Activated T-helper 9 cell treated with anti-CD3 and anti-CD28 coated beads, Interleukin-2, amount 50 U/mL, for 16 hours (primary cell): ENCODE results near the gene NOL7.
A peak's percentile ranks its signal among the peaks of the same experiment; 100 is the strongest.

ENCODE experiments used
- DNase-seq: peaks from one replicate; pipeline ENCODE4 v3.0.0-alpha.2; 2020; ENCODE audit warnings: low read depth

Gene NOL7

DNA sequence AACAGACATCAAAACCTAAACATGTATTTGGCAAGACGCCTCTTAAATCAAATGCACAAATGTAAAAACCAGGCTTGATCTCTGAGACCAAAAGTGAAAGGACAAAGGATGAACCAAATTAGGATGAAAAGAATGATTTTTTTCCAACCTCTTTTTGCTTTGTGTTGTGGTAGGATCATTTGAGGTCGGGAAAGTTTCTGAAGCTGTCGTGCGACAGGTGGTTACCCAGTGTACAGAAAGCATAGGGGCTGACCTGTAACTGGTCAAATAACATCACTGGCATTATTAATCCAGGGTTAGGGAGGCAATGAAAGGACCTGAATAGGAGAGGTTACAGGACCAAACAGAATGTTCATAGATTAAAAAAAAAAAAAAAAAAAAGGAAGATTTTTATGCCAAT, 18.1 kb upstream of the NOL7 start:
- no peak for DNase-seq

GRCh38 chr6:13600036-13600435, 15.1 kb upstream of the NOL7 start:
- no peak for DNase-seq

DNA sequence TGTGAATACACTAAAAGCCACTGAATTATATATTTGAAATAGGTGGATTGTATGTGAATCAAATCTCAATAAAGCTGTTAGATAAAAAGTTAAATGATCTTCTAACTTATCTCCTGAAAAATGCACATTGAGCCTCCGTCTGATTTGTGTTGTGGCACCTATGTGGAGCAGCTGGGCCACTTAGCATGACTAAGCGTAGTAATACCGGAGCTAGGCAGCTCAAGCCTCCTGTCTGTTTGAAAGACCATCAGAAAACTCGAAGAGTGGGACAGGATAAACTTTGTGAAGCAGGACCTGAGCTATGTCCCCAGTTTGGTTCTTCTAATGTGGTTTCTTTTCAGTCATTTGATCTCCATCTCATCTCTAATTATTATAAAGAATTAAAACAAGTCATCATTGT, 11.0 kb upstream of the NOL7 start:
- no peak for DNase-seq

- DNase-seq, result no peak
Observed at GRCh38 chr6:13604546-13605416, 10.4 kb upstream of the NOL7 start.

DNA sequence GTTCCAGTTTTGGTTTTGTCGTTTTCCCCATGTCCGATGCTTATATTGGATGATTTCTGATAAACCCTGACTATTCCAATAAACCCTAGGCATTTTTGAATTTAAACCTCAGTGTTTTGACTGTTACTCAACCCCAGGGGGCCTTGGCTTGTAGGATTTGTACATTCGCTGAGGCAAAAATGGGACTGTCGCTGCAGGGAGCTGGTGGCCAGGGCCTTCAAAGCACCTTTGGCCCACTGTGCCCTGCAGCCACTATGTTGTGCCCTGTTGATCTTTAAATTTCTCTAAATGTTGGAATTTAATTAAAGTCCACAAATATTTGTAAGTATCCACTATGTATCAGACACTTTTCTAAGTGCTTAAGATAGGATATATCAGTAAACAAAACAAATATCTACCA, 9.5 kb upstream of the NOL7 start:
- no peak for DNase-seq

DNA sequence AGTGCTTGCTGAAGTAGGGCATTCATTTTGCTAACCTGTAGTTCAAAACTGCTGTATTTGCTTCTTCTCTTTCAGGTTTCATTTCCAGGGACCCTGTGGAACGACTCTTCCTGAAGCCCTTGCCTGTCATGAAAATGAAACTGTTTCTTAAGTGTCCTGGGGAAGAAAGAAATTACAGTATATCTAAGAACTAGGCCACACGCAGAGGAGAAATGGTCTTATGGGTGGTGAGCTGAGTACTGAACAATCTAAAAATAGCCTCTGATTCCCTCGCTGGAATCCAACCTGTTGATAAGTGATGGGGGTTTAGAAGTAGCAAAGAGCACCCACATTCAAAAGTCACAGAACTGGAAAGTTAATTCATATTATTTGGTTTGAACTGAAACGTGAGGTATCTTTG, 3.4 kb upstream of the NOL7 start:
- no peak for DNase-seq

DNA sequence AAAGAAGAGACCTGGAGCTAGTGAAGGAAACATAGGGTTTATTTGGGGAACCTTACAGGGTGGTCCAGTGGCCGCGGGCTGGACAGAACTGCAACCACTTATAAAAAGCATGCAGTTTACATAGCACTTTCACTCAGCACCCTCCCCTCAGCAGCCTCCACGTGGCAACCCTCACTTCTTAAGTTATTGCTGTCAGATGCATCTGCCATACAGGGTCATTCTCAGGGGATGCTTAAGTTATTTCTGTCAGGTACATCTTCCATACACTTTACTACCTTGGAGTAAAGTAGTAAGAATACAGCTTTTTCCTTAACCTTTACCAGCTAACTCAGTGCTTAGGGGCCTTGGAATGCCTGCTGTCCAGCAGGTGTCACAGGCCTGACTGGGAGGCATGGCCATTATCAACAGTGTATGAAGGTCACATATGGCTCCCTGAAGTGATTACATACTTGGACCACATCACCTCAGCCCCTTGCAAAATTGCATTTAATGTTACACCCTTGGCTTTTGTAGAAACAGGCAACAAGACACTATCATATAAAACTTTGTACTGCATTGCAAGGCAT, 2.0 kb upstream of the NOL7 start:
- DNase-seq, result no peak

DNA sequence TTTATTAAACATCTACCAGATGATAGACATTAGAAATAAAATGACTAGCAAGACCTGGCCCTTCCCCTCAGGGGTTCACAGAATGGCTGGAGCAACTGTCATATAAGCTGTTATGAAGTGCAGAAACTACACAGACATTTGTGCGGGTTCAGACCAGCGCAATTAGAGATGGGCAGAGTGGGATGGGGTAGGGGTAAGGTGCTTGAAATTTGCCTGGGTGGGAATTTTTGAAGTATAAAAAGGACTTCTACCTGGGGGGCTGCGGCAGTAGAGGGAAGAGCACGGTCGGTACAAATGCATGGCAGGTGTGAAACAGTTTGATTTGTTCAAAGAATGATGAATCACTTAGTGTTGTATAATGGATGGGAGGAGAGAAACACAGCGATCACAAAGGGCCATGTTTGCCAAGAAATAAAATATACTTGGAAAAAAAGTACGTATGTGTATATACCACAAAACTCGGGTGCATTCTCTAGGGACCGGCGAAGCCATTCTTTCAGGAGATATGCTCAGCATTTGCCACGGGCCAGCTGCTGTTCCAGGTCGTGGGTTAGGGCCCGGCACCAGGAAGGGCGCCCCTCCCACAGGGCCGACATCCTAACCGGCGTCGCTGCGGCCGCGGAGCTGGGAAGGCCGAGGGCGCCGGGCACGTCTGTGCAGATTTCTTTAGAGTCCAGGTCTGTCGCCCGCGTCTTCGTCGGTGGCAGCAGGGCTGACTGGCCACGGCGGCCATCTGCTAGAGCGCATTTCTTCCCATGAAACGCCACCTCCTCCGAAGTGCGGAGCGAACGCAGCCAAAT, 809 bp upstream of the NOL7 start:
- peak; percentile 13 for DNase-seq

DNA sequence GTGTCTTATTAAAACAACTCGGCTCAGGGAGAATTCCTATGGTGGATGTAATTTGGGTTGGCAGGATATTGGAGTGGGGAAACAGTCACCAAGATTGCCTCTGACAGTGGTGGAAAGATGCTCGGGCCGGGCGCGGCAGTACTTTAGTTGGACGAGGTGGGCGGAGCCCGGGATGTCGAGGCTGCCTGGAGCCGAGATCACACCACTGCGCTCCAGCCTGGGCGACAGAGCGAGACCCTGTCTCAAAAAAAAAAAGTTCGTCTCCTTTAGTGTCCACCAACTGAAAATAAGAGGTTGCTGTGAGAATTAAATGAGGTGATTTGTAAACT, 621 bp downstream of the NOL7 start:
- DNase-seq, result peak; percentile 32

DNA sequence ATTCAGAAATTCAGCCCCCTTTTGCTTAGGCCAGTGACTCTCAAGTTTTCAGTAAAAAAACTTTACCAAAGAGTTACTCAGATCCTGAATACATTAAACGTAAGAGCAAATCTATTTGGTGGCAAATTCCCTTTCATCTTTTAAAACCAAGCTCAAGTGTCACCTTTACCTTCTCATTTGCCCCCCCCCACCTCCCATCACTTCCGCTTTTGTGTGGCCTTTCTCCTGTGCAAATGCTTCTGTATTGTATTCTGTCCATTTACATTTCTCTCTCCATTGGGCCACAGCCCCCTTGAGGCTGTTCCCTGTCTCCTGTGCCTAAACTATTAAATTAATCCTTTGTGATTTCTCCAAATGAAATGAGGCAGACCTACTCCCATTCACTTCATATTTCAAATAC, 1.9 kb downstream of the NOL7 start:
- no peak for DNase-seq

DNA sequence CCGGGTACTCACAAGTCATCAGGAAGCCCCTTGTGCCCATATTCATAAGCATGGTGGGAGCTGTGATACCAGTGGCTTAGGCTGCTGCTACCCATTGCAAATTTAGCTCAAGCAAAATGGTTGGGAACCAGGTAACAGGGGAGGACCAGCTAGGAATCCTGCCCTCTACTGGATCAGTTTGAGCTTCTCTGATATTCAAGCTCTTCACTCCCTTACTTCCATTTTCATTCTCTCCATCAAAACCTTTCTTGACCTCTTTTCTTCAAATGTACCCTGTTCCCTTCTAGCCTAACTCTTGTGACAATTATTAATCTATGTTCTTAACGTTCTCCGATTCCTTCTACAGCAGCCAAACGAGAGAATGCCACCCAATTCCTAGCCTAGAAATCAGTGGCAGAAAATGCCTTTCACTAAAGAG, 9.7 kb downstream of the NOL7 start:
- DNase-seq, result no peak

- no peak for DNase-seq
Observed at GRCh38 chr6:13629459-13630116, 14.5 kb downstream of the NOL7 start.

- DNase-seq, result no peak
Observed at GRCh38 chr6:13630499-13630898, 15.4 kb downstream of the NOL7 start.

DNA sequence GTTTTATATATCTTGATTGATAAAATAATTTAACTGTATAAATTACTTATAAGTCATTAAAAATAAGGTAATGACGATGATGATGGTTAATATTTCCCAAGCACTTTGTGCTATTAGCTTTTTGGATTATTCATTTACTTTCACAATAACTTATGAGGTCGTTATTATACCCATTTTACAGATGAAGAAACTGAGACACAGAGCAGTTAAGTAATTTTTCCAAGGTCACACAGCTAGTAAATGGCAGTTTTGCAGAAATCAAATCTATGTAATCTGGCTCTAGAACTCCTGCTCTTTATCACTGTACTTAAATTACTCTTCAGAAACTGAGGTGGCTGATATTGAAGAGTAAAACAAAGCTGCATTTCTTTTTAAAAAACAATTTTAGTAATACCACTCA, 18.2 kb downstream of the NOL7 start:
- DNase-seq, result no peak

- no peak for DNase-seq
Observed at GRCh38 chr6:13635948-13636658, 21.0 kb downstream of the NOL7 start.

GRCh38 chr6:13638014-13638413, 22.9 kb downstream of the NOL7 start:
- no peak for DNase-seq

DNA sequence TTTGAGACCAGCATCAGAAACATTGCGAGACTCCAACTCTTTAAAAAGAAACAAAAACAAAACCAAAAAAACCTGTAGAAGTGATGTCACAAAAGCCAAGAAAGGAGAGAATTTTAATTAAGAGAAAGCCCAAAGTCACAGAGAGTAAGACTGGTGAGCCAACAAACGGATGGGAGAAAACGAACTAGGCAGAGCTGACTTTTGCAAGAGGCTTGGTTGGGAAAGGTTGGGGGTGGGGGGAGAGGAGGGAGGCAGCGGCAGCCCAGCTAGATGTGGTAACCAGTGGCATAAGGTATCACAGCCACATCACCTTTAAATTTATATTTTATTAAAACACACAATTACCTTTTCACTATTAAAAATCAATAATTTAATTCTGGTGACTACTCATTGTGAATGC, 23.5 kb downstream of the NOL7 start:
- no peak for DNase-seq

- DNase-seq, result no peak
Observed at GRCh38 chr6:13641315-13641714, 26.2 kb downstream of the NOL7 start.

DNA sequence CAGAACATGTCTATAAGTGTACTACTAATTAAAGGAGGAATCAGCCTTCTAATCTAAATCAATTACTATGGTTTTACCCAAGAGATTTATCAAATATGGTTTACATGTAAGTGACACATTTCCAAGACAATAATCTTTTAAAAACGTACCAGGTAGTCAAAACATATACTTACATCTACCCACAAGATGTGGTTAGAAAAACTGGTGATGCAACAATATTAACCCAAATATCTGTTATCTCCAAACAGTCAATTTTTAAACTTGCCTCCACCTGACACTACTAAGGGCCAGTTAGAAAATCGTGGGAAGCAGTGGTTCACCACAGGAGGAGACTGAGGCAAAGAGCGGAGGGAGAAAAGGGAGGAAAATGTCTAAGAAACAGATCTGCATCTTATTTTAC, 28.0 kb downstream of the NOL7 start:
- DNase-seq, result no peak

GRCh38 chr6:13648850-13649249, 33.7 kb downstream of the NOL7 start:
- no peak for DNase-seq

GRCh38 chr6:13649393-13649792, 34.3 kb downstream of the NOL7 start:
- DNase-seq, result no peak

GRCh38 chr6:13653296-13653695, 38.2 kb downstream of the NOL7 start:
- no peak for DNase-seq
